Liver (tissue), 9 donors: ENCODE results near the gene TMEM129. TPM values are rescaled to one million over a fixed set of nuclear protein-coding genes. Genes with fewer than 3 reads are reported as not detected.

ENCODE experiments used
- DNase-seq: peaks from one replicate; pipeline ENCODE4 v3.0.0-alpha.2; 2017; ENCODE audit warnings: low spot score
- H3K27ac ChIP-seq, 2 donors: one replicate each; pipeline ENCODE4 v1.7.0; 2013; ENCODE audit warnings: inconsistent platforms in 2 of 2, low read length in 2 of 2, control low read depth in 1 of 2, low read depth in 1 of 2, mild to moderate bottlenecking in 1 of 2
- H3K27me3 ChIP-seq, 4 donors: one replicate each; pipeline versions ENCODE4 v1.6.1 to v1.7.0; 2013; ENCODE audit warnings: low read length in 3 of 4, inconsistent platforms in 1 of 4, mild to moderate bottlenecking in 1 of 4, moderate library complexity in 1 of 4; ENCODE audit not compliant: control insufficient read depth in 4 of 4, insufficient read depth in 4 of 4
- H3K36me3 ChIP-seq, 4 donors: one replicate each; pipeline versions ENCODE4 v1.6.1 to v1.7.0; 2013; ENCODE audit warnings: low read length in 3 of 4, mild to moderate bottlenecking in 3 of 4, low read depth in 1 of 4, moderate library complexity in 1 of 4; ENCODE audit not compliant: control insufficient read depth in 4 of 4, insufficient read depth in 3 of 4
- H3K4me1 ChIP-seq, 4 donors: one replicate each; pipeline versions ENCODE4 v1.6.1 to v1.7.0; 2013; ENCODE audit warnings: low read length in 3 of 4, mild to moderate bottlenecking in 3 of 4, moderate library complexity in 1 of 4; ENCODE audit not compliant: control insufficient read depth in 4 of 4, insufficient read depth in 4 of 4
- H3K4me3 ChIP-seq, 3 donors: one replicate each; pipeline versions ENCODE4 v1.6.1 to v1.7.0; 2013; ENCODE audit warnings: low read length in 3 of 3, control low read depth in 1 of 3, low read depth in 1 of 3, mild to moderate bottlenecking in 1 of 3
- H3K9ac ChIP-seq, 2 donors: one replicate each; pipeline ENCODE4 v1.7.0; 2013; ENCODE audit warnings: low read length in 2 of 2, mild to moderate bottlenecking in 2 of 2, moderate library complexity in 2 of 2, control low read depth in 1 of 2, low read depth in 1 of 2
- H3K9me3 ChIP-seq, 4 donors: one replicate each; pipeline versions ENCODE4 v1.6.1 to v1.7.0; 2013; ENCODE audit warnings: low read length in 3 of 4; ENCODE audit not compliant: control insufficient read depth in 4 of 4
- ATF3 ChIP-seq: IDR thresholded peaks from 2 replicates; pipeline ENCODE4 v1.6.1; 2016; ENCODE audit warnings: antibody characterized with exemption
- CTCF ChIP-seq: fragments of 150-350 bp; IDR thresholded peaks from 2 replicates; pipeline ENCODE4 v1.5.1; 2017; ENCODE audit warnings: improper control_type of control experiment, low read depth, low read length; ENCODE audit not compliant: missing input control
- EGR1 ChIP-seq, 2 donors: IDR thresholded peaks; 2 replicates each; pipeline ENCODE4 v1.6.1; 2016 to 2018; ENCODE audit warnings: antibody characterized with exemption in 2 of 2, low read depth in 2 of 2
- FOXA1 ChIP-seq: IDR thresholded peaks from 2 replicates; pipeline ENCODE4 v1.6.1; 2016; ENCODE audit warnings: antibody characterized with exemption
- FOXA2 ChIP-seq: IDR thresholded peaks from 2 replicates; pipeline ENCODE4 v1.6.1; 2016; ENCODE audit warnings: antibody characterized with exemption
- GABPA ChIP-seq, 2 donors: IDR thresholded peaks in 1 of 2; conservative IDR thresholded peaks in 1 of 2; 2 replicates each; pipeline ENCODE4 v1.6.1; 2016; ENCODE audit warnings: antibody characterized with exemption in 2 of 2, mild to moderate bottlenecking in 1 of 2, moderate library complexity in 1 of 2
- HNF4A ChIP-seq, 2 donors: conservative IDR thresholded peaks; 2 replicates each; pipeline ENCODE4 v1.6.1; 2016; ENCODE audit warnings: antibody characterized with exemption in 2 of 2, mild to moderate bottlenecking in 2 of 2
- HNF4G ChIP-seq: IDR thresholded peaks from 2 replicates; pipeline ENCODE4 v1.6.1; 2016; ENCODE audit warnings: antibody characterized with exemption
- JUND ChIP-seq, 2 donors: IDR thresholded peaks; 2 replicates each; pipeline ENCODE4 v1.6.1; 2016; ENCODE audit warnings: antibody characterized with exemption in 2 of 2
- MAX ChIP-seq: IDR thresholded peaks from 2 replicates; pipeline ENCODE4 v1.6.1; 2016; ENCODE audit warnings: antibody characterized with exemption
- NR2F2 ChIP-seq: IDR thresholded peaks from 2 replicates; pipeline ENCODE4 v1.6.1; 2016; ENCODE audit warnings: antibody characterized with exemption
- RAD21 ChIP-seq, 2 donors: IDR thresholded peaks; 2 replicates each; pipeline ENCODE4 v1.6.1; 2016; ENCODE audit warnings: antibody characterized with exemption in 2 of 2, mild to moderate bottlenecking in 2 of 2
- REST ChIP-seq: IDR thresholded peaks from 2 replicates; pipeline ENCODE4 v1.6.1; 2016; ENCODE audit warnings: antibody characterized with exemption, mild to moderate bottlenecking
- RXRA ChIP-seq, 2 donors: IDR thresholded peaks; 2 replicates each; pipeline ENCODE4 v1.6.1; 2017 to 2018; ENCODE audit warnings: antibody characterized with exemption in 2 of 2, mild to moderate bottlenecking in 1 of 2
- SP1 ChIP-seq: IDR thresholded peaks from 2 replicates; pipeline ENCODE4 v1.6.1; 2018; ENCODE audit warnings: antibody characterized with exemption, mild to moderate bottlenecking
- TAF1 ChIP-seq: conservative IDR thresholded peaks from 2 replicates; pipeline ENCODE4 v1.6.1; 2016; ENCODE audit warnings: antibody characterized with exemption, mild to moderate bottlenecking
- YY1 ChIP-seq: IDR thresholded peaks from 2 replicates; pipeline ENCODE4 v1.6.1; 2016; ENCODE audit warnings: antibody characterized with exemption, mild to moderate bottlenecking
- ZBTB33 ChIP-seq: IDR thresholded peaks from 2 replicates; pipeline ENCODE4 v1.6.1; 2016; ENCODE audit warnings: antibody characterized with exemption
- WGBS: extraction: QIAGEN DNeasy Blood & Tissue Kit; methylation state at CpG from one replicate; pipeline ENCODE4 v1.1.7; 2013; 5-methylcytosine and 5-hydroxymethylcytosine counted together
- polyA plus RNA-seq, 2 donors: library from polyadenylated mRNA; stranded (reverse) in 1 of 2; unstranded in 1 of 2; fragments of 200-250 nt in 1 of 2; fragments of >200 nt in 1 of 2; fragmentation: Nextera tagmentation in 1 of 2; extraction: Ambion mirVana in 1 of 2; gene quantifications; one replicate each; pipeline versions ENCODE4 v1.2.1 to v1.2.3, GENCODE V29; 2013 to 2015
- total RNA-seq, 2 donors: library from RNA; depleted of rRNA; stranded (reverse); fragments of >200 nt; gene quantifications; one replicate each; pipeline ENCODE4 v1.2.3, GENCODE V29; 2014
- donor health status: healthy.
- donor health status: healthy.
- donor health status: healthy.
- donor health status: healthy.
- donor health status: healthy.

The TMEM129 gene
- total and polyA plus RNA-seq, 4 donors, result 12.2 to 37.0 (median 21.8) TPM

- no peak for TF ChIP-seq REST
- no peak for TF ChIP-seq NR2F2
- TF ChIP-seq CTCF, result no peak
- TF ChIP-seq TAF1, result no peak
Observed at GRCh38 chr4:1686440-1687036, 34.6 kb downstream of the TMEM129 start (continued).

GRCh38 chr4:1685235-1686150 lies 35.6 kb downstream of the TMEM129 start:
- DNase-seq, result no peak
- Histone ChIP-seq H3K36me3 (peaks cover 0 to 1% (median 0%) of the 10 kb centered on the region in 4 donors), H3K9me3 (no peaks in the 10 kb centered on the region), H3K4me3 (peak overlapping the region in 1 of 3 donors; percentile 88), H3K27ac (peak overlapping the region in 1 of 2 donors; percentile 54), H3K9ac (no peak overlapping the region), H3K4me1 (peaks cover 2 to 20% (median 10%) of the 10 kb centered on the region in 4 donors), H3K27me3 (no peaks in the 10 kb centered on the region)
- 80% methylated on average over 23 of the region's 23 CpGs for WGBS
- TF ChIP-seq YY1 (no peak), REST (no peak), HNF4G (no peak), NR2F2 (no peak), GABPA (IDR thresholded peaks at IDR 0.05 in 1 of 2, conservative IDR thresholded peaks at IDR 0.05 in 1 of 2) (no peak), EGR1 (IDR thresholded peaks at IDR 0.05; ENCODE audit: low read depth in 2 of 2) (no peak), MAX (no peak), ZBTB33 (no peak), ATF3 (no peak), HNF4A (conservative IDR thresholded peaks at IDR 0.05) (no peak), RXRA (IDR thresholded peaks at IDR 0.05) (no peak), TAF1 (no peak), RAD21 (IDR thresholded peaks at IDR 0.05) (no peak), FOXA2 (no peak), SP1 (no peak), JUND (IDR thresholded peaks at IDR 0.05) (no peak), CTCF (no peak), FOXA1 (no peak)
